Stimulated activated effector memory CD8-positive, alpha-beta T cell treated with anti-CD3 and anti-CD28 coated beads, Interleukin-12 subunit alpha, Interleukin-12 subunit beta, amount 100 ng/mL, for 72 hours (primary cell): Measurements from ENCODE around the gene CD180.
A peak's percentile ranks its signal among the peaks of the same experiment; 100 is the strongest.

ENCODE experiments used
- ATAC-seq: fragments of 150-1000 bp; cut with Tn5 transposase; 2 replicates; pipeline ENCODE4 v1.10.0; 2021
- DNase-seq, 2 donors: peaks; one replicate each; pipeline ENCODE4 v3.0.0; 2021 to 2022; ENCODE audit warnings: low spot score in 2 of 2
- H3K27ac Mint-ChIP-seq: one replicate; pipeline ENCODE4 v1.8.0; 2022; ENCODE audit warnings: mild to moderate bottlenecking, mixed read lengths
- H3K36me3 Mint-ChIP-seq: one replicate; pipeline ENCODE4 v1.8.0; 2022; ENCODE audit warnings: mild to moderate bottlenecking, mixed read lengths
- H3K4me1 Mint-ChIP-seq: one replicate; pipeline ENCODE4 v1.8.0; 2022; ENCODE audit warnings: mixed read lengths
- H3K4me3 Mint-ChIP-seq: one replicate; pipeline ENCODE4 v1.8.0; 2022; ENCODE audit warnings: mild to moderate bottlenecking, mixed read lengths
- H3K9me3 Mint-ChIP-seq: one replicate; pipeline ENCODE4 v1.8.0; 2022; ENCODE audit warnings: mixed read lengths

The CD180 gene

GRCh38 chr5:67164856-67165525, 31.6 kb downstream of the CD180 start:
- Mint-ChIP-seq H3K36me3 (peaks cover 59% of the 10 kb centered on the region), H3K4me3 (peak overlapping the region; percentile 80), H3K27ac (peak overlapping the region; percentile 97), H3K4me1 (peaks cover 70% of the 10 kb centered on the region), H3K9me3 (no peaks in the 10 kb centered on the region)
- ATAC-seq (no peak), DNase-seq (no peak)

- Mint-ChIP-seq H3K4me1 (peaks cover 79% of the 10 kb centered on the region), H3K27ac (peak overlapping the region; percentile 97), H3K9me3 (no peaks in the 10 kb centered on the region), H3K4me3 (peak overlapping the region; percentile 80), H3K36me3 (peaks cover 59% of the 10 kb centered on the region)
- DNase-seq, result no peak
- ATAC-seq, result no peak
These were observed 32.6 kb downstream of the CD180 start for GRCh38 chr5:67163863-67164595.

GRCh38 chr5:67163231-67163756, 33.3 kb downstream of the CD180 start:
- H3K27ac Mint-ChIP-seq, result peak overlapping the region; percentile 97
- H3K36me3 Mint-ChIP-seq, result peaks cover 59% of the 10 kb centered on the region
- ATAC-seq, result peak; percentile 3
- peaks cover 76% of the 10 kb centered on the region for H3K4me1 Mint-ChIP-seq
- no peaks in the 10 kb centered on the region for H3K9me3 Mint-ChIP-seq
- peak overlapping the region; percentile 80 for H3K4me3 Mint-ChIP-seq
- DNase-seq, result no peak

- DNase-seq, result no peak
- peaks cover 71% of the 10 kb centered on the region for H3K4me1 Mint-ChIP-seq
- ATAC-seq, result no peak
- peak overlapping the region; percentile 97 for H3K27ac Mint-ChIP-seq
- H3K9me3 Mint-ChIP-seq, result no peaks in the 10 kb centered on the region
- H3K36me3 Mint-ChIP-seq, result peaks cover 61% of the 10 kb centered on the region
- peak overlapping the region; percentile 80 for H3K4me3 Mint-ChIP-seq
These were observed 34.8 kb downstream of the CD180 start for GRCh38 chr5:67161767-67162166.

GRCh38 chr5:67160985-67161384, 35.6 kb downstream of the CD180 start:
- H3K4me3 Mint-ChIP-seq, result peak overlapping the region; percentile 80
- H3K27ac Mint-ChIP-seq, result peak overlapping the region; percentile 97
- H3K4me1 Mint-ChIP-seq, result peaks cover 73% of the 10 kb centered on the region
- ATAC-seq (peak; percentile 33), DNase-seq (no peak)
- no peaks in the 10 kb centered on the region for H3K9me3 Mint-ChIP-seq
- peaks cover 53% of the 10 kb centered on the region for H3K36me3 Mint-ChIP-seq

- Mint-ChIP-seq H3K4me1 (peaks cover 68% of the 10 kb centered on the region), H3K36me3 (peaks cover 46% of the 10 kb centered on the region), H3K27ac (peak overlapping the region; percentile 97), H3K9me3 (no peaks in the 10 kb centered on the region), H3K4me3 (peak overlapping the region; percentile 80)
- ATAC-seq (no peak), DNase-seq (no peak)
These were observed 36.3 kb downstream of the CD180 start for GRCh38 chr5:67160272-67160671.

GRCh38 chr5:67156976-67157583, 39.5 kb downstream of the CD180 start:
- H3K9me3 Mint-ChIP-seq, result no peaks in the 10 kb centered on the region
- H3K36me3 Mint-ChIP-seq, result peaks cover 28% of the 10 kb centered on the region
- H3K27ac Mint-ChIP-seq, result peak overlapping the region; percentile 69
- H3K4me1 Mint-ChIP-seq, result peaks cover 42% of the 10 kb centered on the region
- ATAC-seq (peak; percentile 43), DNase-seq (no peak)
- H3K4me3 Mint-ChIP-seq, result no peak overlapping the region

- H3K4me3 Mint-ChIP-seq, result no peak overlapping the region
- no peaks in the 10 kb centered on the region for H3K9me3 Mint-ChIP-seq
- peaks cover 21% of the 10 kb centered on the region for H3K4me1 Mint-ChIP-seq
- H3K27ac Mint-ChIP-seq, result peak overlapping the region; percentile 44
- no peak for ATAC-seq
- peaks cover 36% of the 10 kb centered on the region for H3K36me3 Mint-ChIP-seq
- DNase-seq, result no peak
These were observed 41.9 kb downstream of the CD180 start for GRCh38 chr5:67154556-67155206.

- ATAC-seq (no peak), DNase-seq (no peak)
- Mint-ChIP-seq H3K36me3 (peaks cover 48% of the 10 kb centered on the region), H3K4me1 (peaks cover 15% of the 10 kb centered on the region), H3K4me3 (no peak overlapping the region), H3K27ac (no peak overlapping the region), H3K9me3 (no peaks in the 10 kb centered on the region)
These were observed 43.3 kb downstream of the CD180 start for GRCh38 chr5:67153292-67153691.

GRCh38 chr5:67152400-67152799, 44.2 kb downstream of the CD180 start:
- H3K9me3 Mint-ChIP-seq, result no peaks in the 10 kb centered on the region
- ATAC-seq (no peak), DNase-seq (no peak)
- no peak overlapping the region for H3K27ac Mint-ChIP-seq
- peaks cover 49% of the 10 kb centered on the region for H3K36me3 Mint-ChIP-seq
- H3K4me3 Mint-ChIP-seq, result no peak overlapping the region
- H3K4me1 Mint-ChIP-seq, result peaks cover 12% of the 10 kb centered on the region

- Mint-ChIP-seq H3K9me3 (no peaks in the 10 kb centered on the region), H3K27ac (no peak overlapping the region), H3K4me3 (no peak overlapping the region), H3K4me1 (no peaks in the 10 kb centered on the region), H3K36me3 (peaks cover 64% of the 10 kb centered on the region)
- no peak for ATAC-seq
- DNase-seq, result no peak
These were observed 46.6 kb downstream of the CD180 start for GRCh38 chr5:67149951-67150523.

- no peak for ATAC-seq
- no peaks in the 10 kb centered on the region for H3K4me1 Mint-ChIP-seq
- peaks cover 72% of the 10 kb centered on the region for H3K36me3 Mint-ChIP-seq
- no peak overlapping the region for H3K4me3 Mint-ChIP-seq
- no peak overlapping the region for H3K27ac Mint-ChIP-seq
- DNase-seq, result no peak
- H3K9me3 Mint-ChIP-seq, result no peaks in the 10 kb centered on the region
These were observed 47.3 kb downstream of the CD180 start for GRCh38 chr5:67149057-67149950.

GRCh38 chr5:67147760-67148159, 48.8 kb downstream of the CD180 start:
- DNase-seq (no peak), ATAC-seq (peak; percentile 34)
- Mint-ChIP-seq H3K9me3 (no peaks in the 10 kb centered on the region), H3K4me3 (no peak overlapping the region), H3K36me3 (peaks cover 78% of the 10 kb centered on the region), H3K4me1 (no peaks in the 10 kb centered on the region), H3K27ac (no peak overlapping the region)

- ATAC-seq, result no peak
- H3K4me3 Mint-ChIP-seq, result no peak overlapping the region
- no peaks in the 10 kb centered on the region for H3K4me1 Mint-ChIP-seq
- no peak for DNase-seq
- no peak overlapping the region for H3K27ac Mint-ChIP-seq
- H3K9me3 Mint-ChIP-seq, result no peaks in the 10 kb centered on the region
- H3K36me3 Mint-ChIP-seq, result peaks cover 81% of the 10 kb centered on the region
These were observed 49.6 kb downstream of the CD180 start for GRCh38 chr5:67146981-67147380.
